GM21390 (cell line): ENCODE measurements around the gene MAP2K5.

Source experiments
- ATAC-seq: cut with Tn5 transposase; IDR thresholded peaks from one replicate; pipeline ENCODE4 v1.9.1; 2021; ENCODE audit not compliant: unreplicated experiment

Gene MAP2K5

GRCh38 chr15:67556976-67557570 is 14.6 kb downstream of the MAP2K5 start:
- no peak for ATAC-seq

GRCh38 chr15:67558502-67558901 is 16.0 kb downstream of the MAP2K5 start:
- ATAC-seq: no peak

- no peak for ATAC-seq
Observed at GRCh38 chr15:67559158-67559557, 16.7 kb downstream of the MAP2K5 start.

DNA sequence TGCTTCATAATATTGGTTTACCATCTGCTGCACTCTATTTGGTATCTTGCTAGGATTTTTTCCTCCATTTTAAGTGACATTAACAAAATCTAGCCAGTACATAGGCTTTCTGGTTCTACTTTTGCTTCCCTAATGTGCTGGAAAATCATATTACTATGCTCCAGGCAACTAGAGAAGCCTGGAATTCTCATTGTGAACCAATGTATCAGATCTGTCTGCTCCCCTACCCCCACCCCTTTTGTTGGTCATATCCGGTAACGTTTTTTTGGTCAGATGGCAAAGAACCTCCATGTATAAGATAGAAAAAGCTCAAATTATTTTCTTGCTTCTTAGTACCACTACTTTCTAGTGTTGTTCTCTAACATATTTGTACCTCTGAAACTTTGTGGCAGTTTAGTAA is 17.1 kb downstream of the MAP2K5 start:
- no peak for ATAC-seq

GRCh38 chr15:67560320-67560719 is 17.8 kb downstream of the MAP2K5 start:
- ATAC-seq: no peak

- no peak for ATAC-seq
Observed at GRCh38 chr15:67563092-67563491, 20.6 kb downstream of the MAP2K5 start.

DNA sequence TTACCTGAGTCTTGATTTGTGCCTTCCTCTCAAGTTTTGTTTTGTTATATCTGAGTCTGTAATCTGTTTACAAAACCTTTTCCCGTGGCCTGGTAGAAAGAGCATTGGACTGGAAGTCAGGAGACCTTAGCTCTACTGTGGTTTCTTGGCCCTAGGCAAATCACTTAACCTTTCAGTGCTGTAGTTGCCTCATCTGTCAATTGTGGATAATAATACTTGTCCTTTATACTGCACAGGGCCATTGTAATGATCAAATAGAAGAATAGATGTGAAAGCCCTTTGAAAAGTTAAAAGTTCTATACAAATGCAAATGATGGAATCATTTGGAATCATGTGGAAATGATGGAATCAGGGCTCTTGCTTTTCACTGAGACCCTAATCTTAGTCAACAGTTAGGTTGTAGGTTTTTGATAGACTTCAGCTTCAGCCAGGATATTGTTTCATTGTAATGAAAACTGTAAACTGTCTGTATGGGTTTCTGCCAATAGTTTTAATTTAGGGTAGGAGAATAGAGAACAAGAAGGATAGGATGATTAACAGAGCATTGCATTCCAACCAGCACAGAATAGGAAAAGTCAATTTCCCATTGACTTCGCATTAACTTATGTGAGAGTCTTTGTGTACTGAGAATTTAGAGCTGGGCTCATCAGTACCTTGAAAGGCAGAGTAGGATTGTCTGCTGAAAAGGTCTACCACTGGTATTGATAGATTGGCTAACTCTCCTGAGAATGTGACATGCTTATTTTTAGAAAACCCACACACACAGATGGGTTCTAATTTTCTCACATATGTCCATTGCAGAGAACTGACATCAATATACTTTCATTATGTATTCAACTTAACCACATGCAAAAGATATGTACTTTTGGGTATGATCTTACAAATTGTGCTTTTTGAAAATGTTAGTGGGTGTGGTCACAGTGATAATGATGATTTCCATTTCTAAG is 21.8 kb downstream of the MAP2K5 start:
- ATAC-seq: peak; percentile 89

- peak; percentile 35 for ATAC-seq
Observed at GRCh38 chr15:67564968-67565345, 22.5 kb downstream of the MAP2K5 start.

- no peak for ATAC-seq
Observed at GRCh38 chr15:67569668-67570067, 27.2 kb downstream of the MAP2K5 start.

GRCh38 chr15:67570875-67571647 is 28.6 kb downstream of the MAP2K5 start:
- ATAC-seq: no peak

- ATAC-seq: no peak
Observed at GRCh38 chr15:67571648-67572415, 29.3 kb downstream of the MAP2K5 start.

DNA sequence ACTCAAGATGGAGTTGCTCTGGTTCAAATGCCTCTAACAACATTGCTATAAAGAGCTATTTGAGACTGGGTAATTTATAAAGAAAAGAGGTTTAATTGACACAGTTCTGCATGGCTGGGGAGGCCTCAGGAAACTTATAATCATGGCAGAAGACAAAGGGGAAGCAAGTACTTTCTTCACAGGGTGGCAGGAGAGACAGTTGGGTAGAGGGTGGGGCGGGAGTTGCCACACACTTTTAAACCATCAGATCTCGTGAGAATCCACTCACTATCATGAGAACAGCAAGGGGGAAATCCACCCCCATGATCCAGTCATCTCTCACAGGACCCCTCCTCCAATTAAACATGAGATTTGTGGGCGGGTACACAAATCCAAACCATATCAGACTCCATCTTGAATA is 30.7 kb downstream of the MAP2K5 start:
- no peak for ATAC-seq

DNA sequence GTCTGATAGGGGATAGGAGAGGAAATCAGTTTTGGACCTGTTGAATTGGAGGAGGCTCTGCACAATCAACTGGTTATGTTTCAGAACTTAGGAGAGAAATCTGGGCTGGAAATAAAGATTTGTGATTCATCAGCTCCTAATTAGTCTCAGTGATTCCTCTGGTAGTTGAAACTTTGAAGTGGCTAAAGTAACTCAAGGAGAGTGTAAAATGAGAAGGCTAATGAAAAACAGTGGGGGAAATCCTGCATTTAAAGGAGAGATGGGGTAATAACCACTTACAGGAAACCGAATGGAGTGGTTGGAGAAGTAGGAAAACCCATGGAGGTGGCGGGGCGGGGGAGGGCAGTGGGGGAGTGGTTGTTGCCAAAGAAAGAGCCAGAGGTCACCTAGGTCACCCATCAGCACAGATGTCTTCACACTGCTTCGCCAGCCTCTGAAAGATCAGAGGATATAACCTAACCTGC is 32.6 kb downstream of the MAP2K5 start:
- no peak for ATAC-seq

GRCh38 chr15:67578020-67578600 is 35.6 kb downstream of the MAP2K5 start:
- no peak for ATAC-seq

DNA sequence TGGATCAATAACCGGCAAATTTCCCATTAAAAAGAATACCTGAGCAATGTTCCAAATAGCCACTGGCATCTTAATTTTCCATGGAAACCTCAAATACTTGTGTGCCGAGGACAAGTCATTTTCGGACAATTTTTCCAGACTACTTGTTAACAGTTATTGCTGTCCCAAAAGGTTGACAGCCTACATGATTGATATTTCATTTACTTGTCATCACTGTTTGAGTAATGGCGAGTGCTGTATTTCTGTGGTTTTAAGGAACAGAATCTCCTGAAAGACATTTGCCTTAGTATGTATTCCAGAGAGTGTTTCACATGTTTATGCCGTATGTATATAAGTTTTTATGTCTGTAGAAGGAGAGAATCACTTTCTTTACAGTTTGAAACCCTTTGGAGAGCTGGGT is 36.7 kb downstream of the MAP2K5 start:
- ATAC-seq: no peak

DNA sequence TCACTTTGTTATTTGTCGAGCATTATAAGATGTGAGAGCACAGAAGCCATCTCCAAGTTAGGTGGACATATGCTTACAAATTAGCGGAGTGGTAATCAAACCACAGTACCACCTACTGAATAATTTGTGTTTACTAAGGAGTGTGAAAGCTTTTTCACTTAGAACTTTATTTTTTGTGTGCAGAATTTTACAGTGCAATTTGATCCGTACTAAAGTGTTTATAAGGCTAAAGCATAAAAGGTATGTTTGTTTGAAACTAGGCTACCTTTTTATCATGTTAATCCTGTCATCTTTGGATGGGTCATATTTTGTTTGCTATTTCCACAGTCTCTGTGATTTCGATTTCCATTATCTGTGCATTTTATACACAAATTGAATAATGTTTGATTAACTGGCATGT is 37.5 kb downstream of the MAP2K5 start:
- ATAC-seq: no peak

GRCh38 chr15:67584157-67584556 is 41.7 kb downstream of the MAP2K5 start:
- ATAC-seq: no peak

DNA sequence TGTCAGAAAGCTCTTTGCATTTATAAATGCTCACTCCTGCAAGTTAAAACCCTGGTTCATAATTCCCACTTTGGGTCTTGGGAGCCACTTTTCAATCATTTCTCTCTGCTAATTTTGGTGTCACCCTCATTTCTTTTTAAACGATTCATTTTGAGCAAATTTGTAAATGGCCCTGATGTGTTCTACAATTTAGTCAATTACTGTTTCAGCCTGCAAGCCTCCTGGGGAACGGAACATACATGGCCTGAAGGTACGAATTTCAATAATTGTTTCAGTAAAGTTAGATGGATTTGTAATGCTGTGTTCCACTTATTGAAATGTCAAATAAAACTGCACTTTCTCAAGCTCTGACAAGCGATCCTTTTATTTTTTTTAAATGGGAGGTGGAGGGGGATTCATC is 43.2 kb downstream of the MAP2K5 start:
- ATAC-seq: no peak

GRCh38 chr15:67587331-67587730 is 44.8 kb downstream of the MAP2K5 start:
- ATAC-seq: no peak

DNA sequence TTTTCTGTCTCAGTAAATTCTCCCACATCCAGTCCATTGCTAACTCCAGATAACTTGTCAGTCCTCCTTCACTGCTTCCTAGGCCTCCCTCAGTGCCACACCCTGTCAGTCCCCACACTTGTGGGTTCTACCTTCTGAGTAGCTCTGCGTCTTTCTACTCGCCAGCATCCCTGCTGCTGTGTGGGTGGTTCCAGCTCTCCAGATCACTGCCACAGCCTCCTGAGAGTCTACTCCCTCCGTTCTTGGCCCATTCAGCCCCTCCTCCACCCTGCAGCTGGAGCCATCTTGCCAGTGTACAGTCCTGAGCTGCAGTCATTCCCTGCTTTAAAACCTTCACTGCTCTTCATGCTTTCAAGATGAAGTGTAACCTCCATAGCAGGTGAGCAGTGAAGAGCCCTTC is 45.3 kb downstream of the MAP2K5 start:
- ATAC-seq: no peak
